Mesothelial cell of epicardium (in vitro differentiated cells): ENCODE results near the gene MGRN1. TPM values are rescaled to one million over a fixed set of nuclear protein-coding genes. Genes with fewer than 3 reads are reported as not detected.

Source experiments
- DNase-seq, 2 experiments: peaks; one replicate each; pipeline ENCODE4 v3.0.0; 2021; ENCODE audit warnings: low spot score in 2 of 2; ENCODE audit not compliant: unreplicated experiment in 2 of 2
- H3K27ac Mint-ChIP-seq: 2 replicates; pipeline ENCODE4 v1.8.0; 2021; ENCODE audit warnings: mixed read lengths
- H3K27me3 Mint-ChIP-seq: 2 replicates; pipeline ENCODE4 v1.8.0; 2021; ENCODE audit warnings: low read depth, mixed read lengths
- H3K36me3 Mint-ChIP-seq: 2 replicates; pipeline ENCODE4 v1.8.0; 2021; ENCODE audit warnings: mixed read lengths
- H3K4me1 Mint-ChIP-seq: 2 replicates; pipeline ENCODE4 v1.8.0; 2021; ENCODE audit warnings: mixed read lengths
- H3K4me3 Mint-ChIP-seq: 2 replicates; pipeline ENCODE4 v1.8.0; 2021; ENCODE audit warnings: mild to moderate bottlenecking, moderate library complexity, mixed read lengths
- H3K9me3 Mint-ChIP-seq: 2 replicates; pipeline ENCODE4 v1.8.0; 2021; ENCODE audit warnings: mixed read lengths
- total RNA-seq: library from RNA; stranded (reverse); gene quantifications from 3 replicates; pipeline ENCODE4 v1.2.1, GENCODE V29; 2021
- TF ChIP-seq, protein P1 (sequence below): fragments of 200-600 bp; sonication (generic); IDR thresholded peaks from one replicate; pipeline ENCODE4 v1.5.0; 2021; ENCODE audit warnings: antibody characterized with exemption; ENCODE audit not compliant: unreplicated experiment

Gene MGRN1
- total RNA-seq, 1 donor from 2014 or later: 110 TPM

DNA sequence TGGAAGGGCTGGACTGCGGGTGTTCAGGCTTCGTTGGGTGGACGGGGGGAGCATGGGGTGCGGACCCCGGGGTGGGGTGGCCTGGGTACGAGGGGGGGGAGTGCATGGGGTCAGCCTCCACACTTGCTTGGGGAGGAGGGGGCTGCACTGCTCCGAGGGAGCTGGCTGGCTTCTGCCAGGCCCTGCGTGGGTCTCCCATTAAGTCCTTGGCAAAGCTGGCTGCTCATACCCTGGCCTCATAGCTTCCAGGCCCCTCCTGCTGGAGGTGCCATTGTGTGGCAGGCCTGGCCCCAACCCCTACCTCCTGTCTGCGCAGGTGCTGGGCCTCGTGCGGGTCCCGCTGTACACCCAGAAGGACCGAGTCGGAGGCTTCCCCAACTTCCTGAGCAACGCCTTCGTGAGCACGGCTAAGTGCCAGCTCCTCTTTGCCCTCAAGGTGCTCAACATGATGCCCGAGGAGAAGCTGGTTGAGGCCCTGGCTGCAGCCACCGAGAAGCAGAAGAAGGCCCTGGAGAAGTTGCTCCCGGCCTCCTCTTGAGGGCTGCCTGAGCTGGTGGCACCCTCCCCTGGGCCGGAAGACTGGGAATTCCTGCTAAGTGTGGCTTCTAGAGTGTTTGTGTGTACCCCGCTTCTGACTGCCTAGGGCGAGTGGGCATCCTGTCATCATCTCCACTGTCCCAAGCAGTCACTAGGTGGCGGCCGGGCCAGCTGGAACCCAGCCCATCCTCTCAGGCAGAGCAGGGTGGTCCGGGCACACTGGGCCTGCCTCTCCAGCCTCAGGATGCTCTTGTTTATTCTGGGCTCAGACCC lies 70.2 kb downstream of the MGRN1 start:
- TF ChIP-seq, protein P1, sequence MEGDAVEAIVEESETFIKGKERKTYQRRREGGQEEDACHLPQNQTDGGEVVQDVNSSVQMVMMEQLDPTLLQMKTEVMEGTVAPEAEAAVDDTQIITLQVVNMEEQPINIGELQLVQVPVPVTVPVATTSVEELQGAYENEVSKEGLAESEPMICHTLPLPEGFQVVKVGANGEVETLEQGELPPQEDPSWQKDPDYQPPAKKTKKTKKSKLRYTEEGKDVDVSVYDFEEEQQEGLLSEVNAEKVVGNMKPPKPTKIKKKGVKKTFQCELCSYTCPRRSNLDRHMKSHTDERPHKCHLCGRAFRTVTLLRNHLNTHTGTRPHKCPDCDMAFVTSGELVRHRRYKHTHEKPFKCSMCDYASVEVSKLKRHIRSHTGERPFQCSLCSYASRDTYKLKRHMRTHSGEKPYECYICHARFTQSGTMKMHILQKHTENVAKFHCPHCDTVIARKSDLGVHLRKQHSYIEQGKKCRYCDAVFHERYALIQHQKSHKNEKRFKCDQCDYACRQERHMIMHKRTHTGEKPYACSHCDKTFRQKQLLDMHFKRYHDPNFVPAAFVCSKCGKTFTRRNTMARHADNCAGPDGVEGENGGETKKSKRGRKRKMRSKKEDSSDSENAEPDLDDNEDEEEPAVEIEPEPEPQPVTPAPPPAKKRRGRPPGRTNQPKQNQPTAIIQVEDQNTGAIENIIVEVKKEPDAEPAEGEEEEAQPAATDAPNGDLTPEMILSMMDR: no peak
- no peak for DNase-seq
- H3K4me3 Mint-ChIP-seq: peak overlapping the region; percentile 77
- H3K9me3 Mint-ChIP-seq: no peaks in the 10 kb centered on the region
- H3K27me3 Mint-ChIP-seq: no peaks in the 10 kb centered on the region
- H3K36me3 Mint-ChIP-seq: peaks cover 11% of the 10 kb centered on the region
- peak overlapping the region; percentile 87 for H3K27ac Mint-ChIP-seq
- H3K4me1 Mint-ChIP-seq: peaks cover 3% of the 10 kb centered on the region

DNA sequence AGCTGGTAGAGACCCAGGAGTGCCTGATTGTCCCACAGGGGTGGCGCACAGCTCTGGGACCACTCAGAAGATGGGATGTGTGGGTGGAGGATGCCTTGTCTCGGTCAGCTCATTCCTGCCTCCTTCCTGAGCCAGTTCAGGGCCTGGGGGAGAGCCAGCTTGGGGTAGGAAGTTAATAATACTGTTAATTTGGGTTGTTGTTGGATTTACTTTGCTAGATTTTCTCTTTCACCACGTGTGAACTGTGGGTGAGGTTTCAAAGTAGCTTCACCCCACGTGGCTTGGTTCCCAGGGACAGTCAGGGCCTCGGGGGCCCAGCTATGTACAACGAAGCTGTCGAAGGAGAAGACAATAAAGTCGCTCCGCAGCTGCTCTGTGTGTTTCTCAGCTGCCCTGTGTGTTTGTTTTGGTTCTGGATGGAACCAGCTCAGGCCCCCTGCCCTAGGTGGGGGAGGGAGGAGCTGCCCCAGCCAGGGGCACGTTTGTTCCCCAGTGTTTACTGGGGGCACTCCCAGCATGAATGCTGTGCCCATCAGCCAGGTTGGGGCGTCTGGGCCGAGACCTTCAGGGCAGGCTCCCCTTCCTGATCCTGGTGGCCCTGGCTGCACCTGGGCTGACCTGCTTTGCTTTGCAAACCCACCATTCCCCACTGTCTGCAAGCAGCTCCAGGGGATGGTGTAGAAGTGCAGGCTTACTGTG lies 71.0 kb downstream of the MGRN1 start:
- peak overlapping the region; percentile 77 for H3K4me3 Mint-ChIP-seq
- peaks cover 9% of the 10 kb centered on the region for H3K36me3 Mint-ChIP-seq
- TF ChIP-seq, protein P1: no peak
- H3K4me1 Mint-ChIP-seq: peaks cover 3% of the 10 kb centered on the region
- H3K9me3 Mint-ChIP-seq: no peaks in the 10 kb centered on the region
- no peak overlapping the region for H3K27ac Mint-ChIP-seq
- DNase-seq: no peak
- no peaks in the 10 kb centered on the region for H3K27me3 Mint-ChIP-seq

DNA sequence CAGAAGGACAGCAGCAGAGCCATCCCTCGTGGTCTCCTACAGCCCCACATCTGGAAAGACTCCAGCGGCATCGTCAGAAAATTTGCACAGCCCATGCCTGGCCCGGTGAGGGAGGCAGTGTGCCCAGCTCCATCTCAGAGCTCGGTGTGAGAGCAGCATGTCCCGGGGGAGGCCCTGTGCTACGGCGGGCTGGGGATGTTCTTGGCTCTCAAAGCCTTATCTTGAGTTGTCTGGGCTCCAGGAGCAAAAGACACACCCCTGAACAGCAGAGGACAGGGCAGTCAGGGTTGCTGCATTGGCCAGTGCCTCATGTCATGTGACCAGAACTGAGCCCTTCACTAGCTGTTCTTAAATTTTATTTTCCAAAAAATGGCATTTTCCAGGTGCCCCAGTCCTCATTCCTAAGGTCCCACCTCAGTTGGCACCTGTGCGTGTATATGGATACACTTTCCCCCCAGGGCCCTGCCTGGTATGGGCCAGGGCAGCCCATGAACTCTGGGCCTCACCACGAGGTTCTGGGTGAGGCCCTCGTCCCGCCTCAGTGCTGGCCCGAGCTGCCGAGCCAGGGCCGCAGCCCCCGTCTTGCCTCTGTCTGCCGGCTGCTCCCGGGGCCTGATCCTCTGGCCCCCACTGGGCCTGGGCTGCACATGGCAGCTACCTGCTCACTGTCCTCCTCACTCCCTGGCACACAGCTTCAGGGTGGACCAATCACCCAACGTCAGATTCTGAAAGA lies 71.7 kb downstream of the MGRN1 start:
- peaks cover 9% of the 10 kb centered on the region for H3K36me3 Mint-ChIP-seq
- H3K27me3 Mint-ChIP-seq: no peaks in the 10 kb centered on the region
- H3K4me3 Mint-ChIP-seq: peak overlapping the region; percentile 77
- H3K9me3 Mint-ChIP-seq: no peaks in the 10 kb centered on the region
- peaks cover 3% of the 10 kb centered on the region for H3K4me1 Mint-ChIP-seq
- TF ChIP-seq, protein P1: no peak
- no peak for DNase-seq
- H3K27ac Mint-ChIP-seq: peak overlapping the region; percentile 30

DNA sequence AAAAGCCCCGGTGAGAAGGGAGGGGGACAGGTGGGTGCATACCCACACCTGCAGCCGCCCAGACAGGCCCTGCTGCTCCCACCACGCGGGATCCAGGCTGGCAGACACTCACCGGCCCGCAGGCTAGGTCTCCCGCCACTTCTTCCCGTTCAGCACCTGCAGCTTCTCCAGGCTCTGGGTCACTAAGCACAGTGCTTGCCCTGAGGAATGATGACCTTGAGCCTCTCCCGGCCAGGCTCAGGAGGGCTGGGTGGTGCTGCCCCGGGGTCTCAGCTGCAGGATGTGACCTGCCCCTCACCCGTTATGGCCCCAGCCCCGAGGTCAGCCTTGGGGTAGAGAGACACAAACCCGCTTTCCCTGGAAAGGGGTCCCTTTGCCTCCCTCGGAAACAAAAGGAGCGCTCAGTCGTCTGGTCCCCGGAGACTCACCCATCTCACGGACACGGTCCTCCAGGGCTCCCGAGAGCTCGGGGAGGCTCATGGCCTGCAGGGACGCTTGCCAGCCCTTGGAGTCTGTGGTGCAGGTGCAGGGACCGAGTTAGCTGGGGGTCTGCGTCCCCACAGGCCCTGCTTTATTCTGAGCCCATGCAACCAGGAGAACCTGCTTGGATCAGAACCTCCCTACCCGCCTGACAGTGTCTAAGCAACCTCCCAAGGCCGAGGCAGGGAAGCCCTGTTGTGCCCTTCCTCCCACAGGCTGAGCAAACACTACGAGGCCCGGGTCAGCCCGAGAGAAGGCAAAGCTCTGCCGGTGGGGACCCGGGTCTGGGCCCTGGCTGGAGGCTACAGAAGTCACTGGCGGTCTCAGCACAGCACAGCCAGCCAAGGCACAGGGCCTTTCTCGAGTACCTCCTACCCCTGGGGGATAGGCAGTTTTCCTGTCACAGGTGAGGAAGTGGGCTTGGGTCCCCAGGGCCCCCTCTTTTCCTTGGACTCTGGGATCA lies 72.5 kb downstream of the MGRN1 start:
- TF ChIP-seq, protein P1: no peak
- Mint-ChIP-seq H3K36me3 (peaks cover 9% of the 10 kb centered on the region), H3K4me3 (peak overlapping the region; percentile 31), H3K4me1 (peaks cover 3% of the 10 kb centered on the region), H3K9me3 (no peaks in the 10 kb centered on the region), H3K27me3 (no peaks in the 10 kb centered on the region), H3K27ac (peak overlapping the region; percentile 30)
- DNase-seq: no peak

DNA sequence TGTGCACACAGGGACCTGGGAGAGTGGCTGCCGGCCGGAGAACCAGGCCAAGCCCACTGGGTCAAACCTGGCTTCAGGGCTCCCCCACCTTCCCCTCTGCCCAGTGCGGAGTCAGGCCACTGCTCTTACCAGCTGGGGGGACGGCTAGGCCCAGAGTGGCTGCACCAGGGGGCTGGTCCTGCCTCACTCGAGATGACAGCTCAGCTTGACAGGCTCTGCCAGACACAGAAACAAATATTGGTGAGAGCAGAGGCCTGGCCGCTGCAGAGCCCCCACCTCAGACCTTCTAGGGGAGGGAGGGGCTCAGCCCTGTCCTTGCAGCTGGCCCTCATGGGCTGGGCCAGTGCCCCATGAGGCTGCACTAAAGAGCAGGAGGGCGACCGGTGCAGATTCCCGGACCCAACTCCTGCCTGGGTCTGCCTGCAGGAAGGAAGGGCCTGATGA lies 73.2 kb downstream of the MGRN1 start:
- Mint-ChIP-seq H3K27ac (no peak overlapping the region), H3K4me1 (peaks cover 3% of the 10 kb centered on the region), H3K27me3 (no peaks in the 10 kb centered on the region), H3K9me3 (no peaks in the 10 kb centered on the region), H3K4me3 (no peak overlapping the region), H3K36me3 (peaks cover 9% of the 10 kb centered on the region)
- DNase-seq: no peak
- TF ChIP-seq, protein P1: no peak
